Heart left ventricle (tissue), 16 donors: ENCODE measurements around the gene CFAP221. TPM values are rescaled to one million over a fixed set of nuclear protein-coding genes. Genes with fewer than 3 reads are reported as not detected.

Experiments
- ATAC-seq, 4 donors: fragments of 200-7000 bp; cut with Tn5 transposase; one replicate each; pipeline ENCODE4 v1.9.1; 2020 to 2022; ENCODE audit warnings: moderate library complexity in 4 of 4, mild to moderate bottlenecking in 3 of 4, moderate number of reproducible peaks in 1 of 4
- DNase-seq, 5 donors: peaks; one replicate each; pipeline ENCODE4 v3.0.0-alpha.2; 2020
- H3K27ac ChIP-seq, 12 donors: fragments of 200-600 bp; sonication (generic) in 4 of 12; one replicate each; pipeline versions ENCODE4 v1.5.0 to v1.8.0; 2016 to 2022; ENCODE audit warnings: mild to moderate bottlenecking in 2 of 12
- H3K27me3 ChIP-seq, 9 donors: fragments of 200-600 bp; sonication (generic) in 2 of 9; one replicate each; pipeline versions ENCODE4 v1.5.1 to v1.8.0; 2016 to 2022; ENCODE audit warnings: mild to moderate bottlenecking in 3 of 9
- H3K36me3 ChIP-seq, 9 donors: fragments of 200-600 bp; sonication (generic) in 2 of 9; one replicate each; pipeline versions ENCODE4 v1.5.0 to v1.8.0; 2018 to 2022; ENCODE audit warnings: mild to moderate bottlenecking in 2 of 9
- H3K4me1 ChIP-seq, 12 donors: fragments of 200-600 bp; sonication (generic) in 4 of 12; one replicate each; pipeline versions ENCODE4 v1.5.0 to v1.8.0; 2016 to 2022; ENCODE audit warnings: mild to moderate bottlenecking in 3 of 12
- H3K4me3 ChIP-seq, 12 donors: fragments of 200-600 bp; sonication (generic) in 4 of 12; one replicate each; pipeline versions ENCODE4 v1.5.0 to v1.8.0; 2017 to 2022; ENCODE audit warnings: mild to moderate bottlenecking in 9 of 12, moderate library complexity in 4 of 12
- H3K9me3 ChIP-seq, 12 donors: fragments of 200-600 bp; sonication (generic) in 4 of 12; one replicate each; pipeline versions ENCODE4 v1.5.0 to v1.8.0; 2016 to 2022; ENCODE audit warnings: mild to moderate bottlenecking in 1 of 12
- CTCF ChIP-seq, 12 donors: fragments of 200-600 bp; sonication (generic) in 4 of 12; IDR thresholded peaks; one replicate each; pipeline versions ENCODE4 v1.5.0 to v1.8.0; 2018 to 2022; ENCODE audit warnings: antibody characterized with exemption in 12 of 12, mild to moderate bottlenecking in 5 of 12
- POLR2A ChIP-seq, 2 donors: fragments of 450-650 bp; IDR thresholded peaks; one replicate each; pipeline ENCODE4 v1.6.1; 2017; ENCODE audit warnings: antibody characterized with exemption in 2 of 2, mild to moderate bottlenecking in 2 of 2, moderate library complexity in 2 of 2
- WGBS, 4 donors: extraction: QIAGEN DNeasy Blood & Tissue Kit in 2 of 4; methylation state at CpG; one replicate each; pipeline versions ENCODE4 v1.1.5 to v1.1.7; 2013 to 2018; 5-methylcytosine and 5-hydroxymethylcytosine counted together
- intact Hi-C, 10 donors: fragments of 100-400 bp; cut with DNase I; formaldehyde crosslinking; loops; one replicate each; pipeline versions ENCODE4 v1.11.1 to v1.14.2; 2022
- polyA plus RNA-seq, 2 donors: library from polyadenylated mRNA; stranded (reverse); fragments of 200-250 nt; gene quantifications; one replicate each; pipeline ENCODE4 v1.2.3, GENCODE V29; 2013
- total RNA-seq, 9 donors: library from RNA; depleted of rRNA in 2 of 9; stranded (reverse); fragments of >200 nt in 2 of 9; fragmentation: NEBNext Ultra II Directional in 3 of 9; extraction: Animal tissue kit (Norgen Biotek cat#: 25700) in 3 of 9; gene quantifications; one replicate each; pipeline versions ENCODE4 v1.1.0 to v1.2.4, GENCODE V29; 2016 to 2023
- donor health status: ischemic (EF 13 %, LVEDD 7.1; RV severe dilation, severe dysfunction).
- donor health status: healthy with polysubstance abuse.
- donor health status: DM: no; HTN: yes; CAD: no.
- donor health status: DM: no; HTN: no; CAD: no.
- donor health status: ischemic (EF 25% LVEDD 6.9; RV normal size, moderate dysfunction).
- donor health status: ischemic (EF 25% LVEDD 5.7; RV mildly dilated, moderate dysfunction).
- donor health status: healthy.
- donor health status: DM: yes; HTN: yes; CAD: no.
- donor health status: ischemic (EF 35%, LVEDD 5.7; RV mildly dilated, moderate dysfunction).
- donor health status: nonischemic (EF 11% LVEDD 7.7; RV severe dilation, severe dysfunction).
- donor health status: DM: yes; HTN: yes; CAD: no.
- donor health status: PGD.
- donor health status: ischemic (EF 29% LVEDD 5.4; RV normal size, mild dysfunction).
- donor health status: nonischemic (EF 23%, LVEDD 6.1; RV moderate dilation, normal function).

The CFAP221 gene
- total and polyA plus RNA-seq, 11 donors: 0.08 to 2.2 (median 1.4) TPM; not detected in 1

- no peak for TF ChIP-seq CTCF (IDR thresholded peaks at IDR 0.05)
- no peak for TF ChIP-seq POLR2A (IDR thresholded peaks at IDR 0.05)
- H3K36me3 ChIP-seq: peaks cover 0 to 21% (median 13%) of the 10 kb centered on the region in 9 donors
- 91 to 93% (median 92%) methylated on average over 6 to 7 of the region's 7 CpGs for WGBS, 4 donors
- DNase-seq: no peak
- no peaks in the 10 kb centered on the region for H3K27me3 ChIP-seq
- H3K27ac ChIP-seq: no peak overlapping the region
- peaks cover 0 to 14% (median 7%) of the 10 kb centered on the region in 12 donors for H3K4me1 ChIP-seq
- no peaks in the 10 kb centered on the region for H3K9me3 ChIP-seq
- intact Hi-C loops: no loop called here
- H3K4me3 ChIP-seq: no peak overlapping the region
- ATAC-seq: no peak
Observed at GRCh38 chr2:119683074-119683712, 138.9 kb downstream of the CFAP221 start.

GRCh38 chr2:119683713-119684443 is 139.6 kb downstream of the CFAP221 start:
- Histone ChIP-seq H3K27me3 (no peaks in the 10 kb centered on the region), H3K4me1 (peaks cover 0 to 14% (median 6%) of the 10 kb centered on the region in 12 donors), H3K36me3 (peaks cover 0 to 28% (median 19%) of the 10 kb centered on the region in 9 donors), H3K27ac (no peak overlapping the region), H3K4me3 (no peak overlapping the region), H3K9me3 (no peaks in the 10 kb centered on the region)
- TF ChIP-seq CTCF (IDR thresholded peaks at IDR 0.05) (no peak), POLR2A (IDR thresholded peaks at IDR 0.05) (no peak)
- intact Hi-C loops: no loop called here
- DNase-seq (no peak), ATAC-seq (peak in 1 of 4 donors; percentile 3)
- 77 to 80% (median 78%) methylated on average over 22 of the region's 22 CpGs for WGBS, 4 donors

- Histone ChIP-seq H3K36me3 (peaks cover 0 to 34% (median 20%) of the 10 kb centered on the region in 9 donors), H3K27ac (no peak overlapping the region), H3K4me1 (peaks cover 0 to 11% (median 6%) of the 10 kb centered on the region in 12 donors), H3K27me3 (no peaks in the 10 kb centered on the region), H3K4me3 (no peak overlapping the region), H3K9me3 (no peaks in the 10 kb centered on the region)
- WGBS, 4 donors: 81 to 93% (median 85%) methylated on average over 3 of the region's 3 CpGs
- intact Hi-C loops: no loop called here
- DNase-seq: no peak
- ATAC-seq: no peak
- TF ChIP-seq CTCF (IDR thresholded peaks at IDR 0.05) (no peak), POLR2A (IDR thresholded peaks at IDR 0.05) (no peak)
Observed at GRCh38 chr2:119684518-119684917, 140.3 kb downstream of the CFAP221 start.

- no peak overlapping the region for H3K27ac ChIP-seq
- H3K9me3 ChIP-seq: no peaks in the 10 kb centered on the region
- DNase-seq (no peak), ATAC-seq (peak in 1 of 4 donors; percentile 7)
- H3K4me3 ChIP-seq: no peak overlapping the region
- WGBS, 4 donors: 87 to 90% (median 88%) methylated on average over 12 of the region's 12 CpGs
- no peaks in the 10 kb centered on the region for H3K4me1 ChIP-seq
- no peaks in the 10 kb centered on the region for H3K27me3 ChIP-seq
- intact Hi-C loops: no loop called here
- H3K36me3 ChIP-seq: peaks cover 0 to 30% (median 10%) of the 10 kb centered on the region in 9 donors
- no peak for TF ChIP-seq CTCF (IDR thresholded peaks at IDR 0.05)
- no peak for TF ChIP-seq POLR2A (IDR thresholded peaks at IDR 0.05)
Observed at GRCh38 chr2:119688616-119689015, 144.4 kb downstream of the CFAP221 start.
